NB4 (cell line): ENCODE data around the gene USP3.

Experiments used
- CTCF ChIP-seq: IDR thresholded peaks from one replicate; pipeline ENCODE4 v1.5.1; 2012; ENCODE audit warnings: low read depth, low read length
- MYC ChIP-seq: IDR thresholded peaks from 2 replicates; pipeline ENCODE4 v1.6.1; 2011; ENCODE audit warnings: low read depth, low read length
- POLR2A ChIP-seq: IDR thresholded peaks from 2 replicates; pipeline ENCODE4 v1.6.1; 2011; ENCODE audit warnings: mild to moderate bottlenecking; ENCODE audit not compliant: insufficient read length; ENCODE audit errors: extremely low read depth

- no peak for TF ChIP-seq CTCF
- TF ChIP-seq POLR2A, result no peak
- no peak for TF ChIP-seq MYC
These were observed 135.8 kb downstream of the USP3 start for GRCh38 chr15:63640146-63640545.
